ENCODE data around the gene KRTAP22-2. TPM values are rescaled to one million over a fixed set of nuclear protein-coding genes. Genes with fewer than 3 reads are reported as not detected.

KRTAP22-2 gene
- polyA plus RNA-seq, 2 of the 4 experiments (the other 2 are of a cell fraction) = not detected

DNA sequence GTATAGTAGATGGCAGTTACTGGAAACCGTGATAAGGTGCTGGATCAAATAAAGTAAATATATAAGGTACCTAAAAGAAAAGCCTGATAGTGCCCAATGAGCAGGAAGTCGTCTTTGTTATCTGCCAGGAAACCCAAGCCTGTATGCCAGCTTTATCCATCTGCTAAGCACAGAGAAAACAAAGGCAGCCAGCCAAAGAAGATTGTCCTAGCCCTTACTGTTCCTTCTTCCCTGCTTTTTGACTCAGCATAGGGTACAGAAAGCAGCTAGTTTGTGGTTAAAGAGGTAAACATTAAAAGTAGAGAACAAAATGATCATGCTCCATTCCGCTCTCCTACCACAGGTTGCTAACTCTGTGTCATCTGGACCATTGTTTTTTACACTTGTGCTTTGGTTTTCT lies 10.1 kb downstream of the KRTAP22-2 start:
- no peak for TF ChIP-seq MYC (IDR thresholded peaks at IDR 0.05; ENCODE audit: borderline replicate concordance, low read length)
- no peak for TF ChIP-seq RCOR1 (IDR thresholded peaks at IDR 0.05; ENCODE audit: low read depth, low read length)
- no peak for TF ChIP-seq HOXA7 (CRISPR knock-in tag; IDR thresholded peaks at IDR 0.05)
- TF ChIP-seq HDAC2 (IDR thresholded peaks at IDR 0.05) = no peak
- TF ChIP-seq TP53 (CRISPR knock-in tag; IDR thresholded peaks at IDR 0.05) = no peak
- TF ChIP-seq ZNF302 (CRISPR knock-in tag; IDR thresholded peaks at IDR 0.05) = no peak
- CTCF ChIA-PET = no interaction called here
- Histone ChIP-seq H3K27ac (no peak overlapping the region), H3K4me1 (no peaks in the 10 kb centered on the region), H3K4me3 (no peak overlapping the region), H3K4me2 (no peak overlapping the region), H3K9me3 (no peaks in the 10 kb centered on the region)
- FAIRE-seq = no peak
- no peak for DNase-seq (ENCODE audit: low read depth in 1 of 2, low spot score in 1 of 2)
- no peak for ATAC-seq
- POLR2A ChIA-PET = no interaction called here
- WGBS (ENCODE audit: missing lambda C conversion rate) = 0% methylated on average over 3 of the region's 3 CpGs

DNA sequence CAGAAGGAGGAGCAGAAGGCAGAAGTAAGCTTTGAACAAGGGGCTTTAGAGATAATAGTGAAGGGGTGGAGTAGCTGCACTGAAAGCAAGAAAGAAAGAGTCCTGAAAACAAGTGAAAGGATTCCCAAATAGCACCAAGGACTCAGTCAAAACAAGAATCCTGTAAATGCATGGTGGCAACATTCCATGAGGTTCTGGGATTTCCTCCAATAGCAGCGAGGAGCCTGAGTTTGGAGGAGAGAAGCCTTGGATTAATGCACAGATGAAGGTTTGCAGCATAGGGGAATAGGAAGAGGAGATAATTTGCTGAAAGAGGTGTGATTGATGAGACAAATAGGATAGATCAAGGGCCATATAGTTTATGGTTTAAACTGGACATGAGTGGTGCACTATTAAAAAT lies 10.9 kb downstream of the KRTAP22-2 start:
- TF ChIP-seq KDM5A (IDR thresholded peaks at IDR 0.05) = no peak
- TF ChIP-seq SREBF2 (IDR thresholded peaks at IDR 0.05) = no peak
- no peak for TF ChIP-seq TFCP2L1 (CRISPR knock-in tag; IDR thresholded peaks at IDR 0.05)
- TF ChIP-seq NR3C1 (IDR thresholded peaks at IDR 0.05) = no peak
- TF ChIP-seq EHF (CRISPR knock-in tag; IDR thresholded peaks at IDR 0.05) = no peak
- no peak for TF ChIP-seq CHD4 (IDR thresholded peaks at IDR 0.05; ENCODE audit: borderline replicate concordance)
- TF ChIP-seq ESRRA (IDR thresholded peaks at IDR 0.05; ENCODE audit: borderline replicate concordance, low read length) = no peak
- TF ChIP-seq, protein P1, sequence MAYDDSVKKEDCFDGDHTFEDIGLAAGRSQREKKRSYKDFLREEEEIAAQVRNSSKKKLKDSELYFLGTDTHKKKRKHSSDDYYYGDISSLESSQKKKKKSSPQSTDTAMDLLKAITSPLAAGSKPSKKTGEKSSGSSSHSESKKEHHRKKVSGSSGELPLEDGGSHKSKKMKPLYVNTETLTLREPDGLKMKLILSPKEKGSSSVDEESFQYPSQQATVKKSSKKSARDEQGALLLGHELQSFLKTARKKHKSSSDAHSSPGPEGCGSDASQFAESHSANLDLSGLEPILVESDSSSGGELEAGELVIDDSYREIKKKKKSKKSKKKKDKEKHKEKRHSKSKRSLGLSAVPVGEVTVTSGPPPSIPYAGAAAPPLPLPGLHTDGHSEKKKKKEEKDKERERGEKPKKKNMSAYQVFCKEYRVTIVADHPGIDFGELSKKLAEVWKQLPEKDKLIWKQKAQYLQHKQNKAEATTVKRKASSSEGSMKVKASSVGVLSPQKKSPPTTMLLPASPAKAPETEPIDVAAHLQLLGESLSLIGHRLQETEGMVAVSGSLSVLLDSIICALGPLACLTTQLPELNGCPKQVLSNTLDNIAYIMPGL (CRISPR knock-in tag; IDR thresholded peaks at IDR 0.05; ENCODE audit: borderline replicate concordance) = no peak
- TF ChIP-seq NPAS2 (CRISPR knock-in tag; IDR thresholded peaks at IDR 0.05; ENCODE audit: borderline replicate concordance) = no peak
- TF ChIP-seq E2F6 (IDR thresholded peaks at IDR 0.05; ENCODE audit: borderline replicate concordance, low read depth) = no peak
- no peak for TF ChIP-seq ZNF302 (CRISPR knock-in tag; IDR thresholded peaks at IDR 0.05)
- TF ChIP-seq CHD2 (IDR thresholded peaks at IDR 0.05; ENCODE audit: low read length, partially characterized antibody) = no peak
- no peak for TF ChIP-seq TP53 (CRISPR knock-in tag; IDR thresholded peaks at IDR 0.05)
- TF ChIP-seq HOXB5 (CRISPR knock-in tag; IDR thresholded peaks at IDR 0.05) = no peak
- TF ChIP-seq MAFK (IDR thresholded peaks at IDR 0.05; ENCODE audit: partially characterized antibody) = no peak
- no peak for TF ChIP-seq CBX2 (IDR thresholded peaks at IDR 0.05; ENCODE audit: borderline replicate concordance, low read depth)
- no peak for TF ChIP-seq SMC3 (IDR thresholded peaks at IDR 0.05)
- TF ChIP-seq JUNB (IDR thresholded peaks at IDR 0.05) = no peak
- no peak for TF ChIP-seq GATA3 (IDR thresholded peaks at IDR 0.05; ENCODE audit: borderline replicate concordance)
- no peak for TF ChIP-seq FOSL2 (IDR thresholded peaks at IDR 0.05)
- TF ChIP-seq FOSL2 (CRISPR knock-in tag; IDR thresholded peaks at IDR 0.05) = no peak
- Histone ChIP-seq H3K4me3 (no peak overlapping the region), H3K4me1 (no peaks in the 10 kb centered on the region), H3K4me2 (no peak overlapping the region), H3K9me3 (no peaks in the 10 kb centered on the region), H3K27ac (no peak overlapping the region)
- ChIA-PET CTCF (no interaction called here), POLR2A (no interaction called here)
- no peak for FAIRE-seq
- DNase-seq (ENCODE audit: low read depth in 1 of 2, low spot score in 1 of 2) = no peak
- no peak for ATAC-seq
- WGBS (ENCODE audit: missing lambda C conversion rate) = 0% methylated on average over 1 of the region's 1 CpG

DNA sequence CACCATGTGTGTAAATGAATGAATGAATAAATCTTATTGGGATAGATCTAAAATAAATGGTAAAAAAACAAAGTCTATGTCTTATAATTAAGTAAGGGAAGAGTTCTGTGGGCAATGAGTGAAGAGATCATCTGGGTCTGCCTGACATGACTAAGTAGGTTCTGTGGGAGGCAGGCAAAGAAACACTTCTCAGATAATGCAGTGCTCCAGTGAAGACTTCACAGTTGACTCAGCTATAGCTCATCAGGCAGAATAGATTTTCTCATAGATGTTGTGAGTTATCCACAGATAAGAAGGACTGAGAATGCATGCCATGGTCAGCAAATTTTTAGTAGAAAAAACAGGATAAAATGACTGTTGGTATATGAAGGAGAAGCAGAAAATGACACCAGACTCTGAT lies 12.4 kb downstream of the KRTAP22-2 start:
- DNase-seq (ENCODE audit: low read depth in 1 of 2, low spot score in 1 of 2) (no peak), ATAC-seq (no peak), FAIRE-seq (no peak)
- Histone ChIP-seq H3K4me2 (no peak overlapping the region), H3K27ac (no peak overlapping the region), H3K9me3 (no peaks in the 10 kb centered on the region), H3K4me3 (no peak overlapping the region), H3K4me1 (no peaks in the 10 kb centered on the region)
- TF ChIP-seq GATA3 (IDR thresholded peaks at IDR 0.05; ENCODE audit: borderline replicate concordance) = no peak
- TF ChIP-seq E2F6 (IDR thresholded peaks at IDR 0.05; ENCODE audit: borderline replicate concordance, low read depth) = no peak
- TF ChIP-seq RFX5 (IDR thresholded peaks at IDR 0.05) = no peak
- no peak for TF ChIP-seq BHLHE40 (IDR thresholded peaks at IDR 0.05; ENCODE audit: low read depth, low read length)
- no peak for TF ChIP-seq NR3C1 (IDR thresholded peaks at IDR 0.05)
- no peak for TF ChIP-seq FOXS1 (CRISPR knock-in tag; IDR thresholded peaks at IDR 0.05)
- no peak for TF ChIP-seq EHMT2 (IDR thresholded peaks at IDR 0.05; ENCODE audit: low read depth)
- TF ChIP-seq PHF8 (IDR thresholded peaks at IDR 0.05; ENCODE audit: borderline replicate concordance, low read depth) = no peak
- ChIA-PET POLR2A (no interaction called here), CTCF (no interaction called here)

Data from A549 (cell line).